ENCODE measurements around the gene AXIN1. TPM values are rescaled to one million over a fixed set of nuclear protein-coding genes. Genes with fewer than 3 reads are reported as not detected.
"Not testable (repeated sequence)": the region's sequence is repeated elsewhere in the genome, so short reads cannot be mapped to it uniquely, and the experiment has no call there.

The AXIN1 gene
- total RNA-seq, 2 experiments from 2014 or later: 30.9 to 32.5 TPM

DNA sequence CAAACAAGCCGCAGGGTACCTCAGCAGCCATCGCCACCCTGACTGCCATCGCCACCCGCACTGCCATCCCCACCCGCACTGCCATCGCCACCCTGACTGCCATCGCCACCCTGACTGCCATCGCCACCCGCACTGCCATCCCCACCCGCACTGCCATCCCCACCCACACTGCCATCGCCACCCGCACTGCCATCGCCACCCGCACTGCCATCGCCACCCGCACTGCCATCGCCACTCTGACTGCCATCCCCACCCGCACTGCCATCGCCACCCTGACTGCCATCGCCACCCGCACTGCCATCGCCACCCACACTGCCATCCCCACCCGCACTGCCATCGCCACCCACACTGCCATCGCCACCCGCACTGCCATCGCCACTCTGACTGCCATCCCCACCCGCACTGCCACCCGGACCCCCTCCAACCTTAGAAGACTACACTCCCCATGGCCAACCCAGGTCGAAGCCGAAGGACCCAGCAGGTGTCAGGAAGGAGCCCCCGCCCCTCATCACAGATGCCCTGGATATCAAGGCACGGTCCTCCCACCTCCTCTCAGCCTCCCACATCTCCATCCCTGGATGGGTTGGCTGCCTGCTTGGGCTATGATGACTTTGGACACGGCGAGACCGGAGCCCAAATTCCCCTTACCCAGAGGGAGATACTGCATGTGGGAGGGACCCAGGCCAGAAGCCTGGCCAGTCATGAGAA, 25.7 kb upstream of the AXIN1 start:
- not testable (repeated sequence) for H3K27ac Mint-ChIP-seq; H3K36me3 Mint-ChIP-seq; ATAC-seq (ENCODE audit: low read depth); H3K4me1 Mint-ChIP-seq; H3K27me3 Mint-ChIP-seq; H3K9me3 Mint-ChIP-seq; H3K4me3 Mint-ChIP-seq; DNase-seq
- POLR2A ChIA-PET: interaction anchor here (4.6 kb wide), 1 partner anchor 7 kb away, joined by 27 read pairs; the partner anchor contains the start of gene MRPL28

DNA sequence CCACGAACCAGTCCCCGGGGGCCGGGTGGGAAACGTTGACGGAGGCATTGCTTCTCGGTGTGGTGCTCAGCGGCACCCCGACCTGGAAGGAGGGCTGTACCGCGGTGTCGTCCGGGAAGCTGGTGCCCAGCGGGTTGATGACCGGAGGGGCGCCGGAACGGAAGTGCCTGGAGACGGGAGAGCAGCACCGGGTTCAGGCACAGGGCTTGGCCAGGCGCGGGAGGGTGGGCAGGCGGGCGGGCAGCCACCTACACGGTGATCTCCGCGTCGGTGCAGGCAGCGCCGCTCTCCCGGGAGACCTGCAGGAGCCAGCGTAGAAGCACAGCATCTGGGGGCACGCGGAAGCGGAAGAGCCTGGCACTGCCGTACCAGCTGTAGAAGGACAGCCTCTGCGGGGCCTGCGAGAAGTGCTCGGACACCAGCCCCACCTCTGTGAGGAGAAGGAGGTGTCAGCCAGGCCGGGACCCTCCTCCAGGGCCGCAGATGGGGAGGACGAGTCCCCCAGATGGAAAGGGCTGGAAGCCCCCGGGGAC, 25.0 kb upstream of the AXIN1 start:
- POLR2A ChIA-PET: no interaction called here
- no peaks in the 10 kb centered on the region for H3K27me3 Mint-ChIP-seq
- no peaks in the 10 kb centered on the region for H3K4me1 Mint-ChIP-seq
- DNase-seq (no peak), ATAC-seq (ENCODE audit: low read depth) (no peak)
- no peaks in the 10 kb centered on the region for H3K36me3 Mint-ChIP-seq
- H3K4me3 Mint-ChIP-seq: no peak overlapping the region
- H3K9me3 Mint-ChIP-seq: no peaks in the 10 kb centered on the region
- no peak overlapping the region for H3K27ac Mint-ChIP-seq

DNA sequence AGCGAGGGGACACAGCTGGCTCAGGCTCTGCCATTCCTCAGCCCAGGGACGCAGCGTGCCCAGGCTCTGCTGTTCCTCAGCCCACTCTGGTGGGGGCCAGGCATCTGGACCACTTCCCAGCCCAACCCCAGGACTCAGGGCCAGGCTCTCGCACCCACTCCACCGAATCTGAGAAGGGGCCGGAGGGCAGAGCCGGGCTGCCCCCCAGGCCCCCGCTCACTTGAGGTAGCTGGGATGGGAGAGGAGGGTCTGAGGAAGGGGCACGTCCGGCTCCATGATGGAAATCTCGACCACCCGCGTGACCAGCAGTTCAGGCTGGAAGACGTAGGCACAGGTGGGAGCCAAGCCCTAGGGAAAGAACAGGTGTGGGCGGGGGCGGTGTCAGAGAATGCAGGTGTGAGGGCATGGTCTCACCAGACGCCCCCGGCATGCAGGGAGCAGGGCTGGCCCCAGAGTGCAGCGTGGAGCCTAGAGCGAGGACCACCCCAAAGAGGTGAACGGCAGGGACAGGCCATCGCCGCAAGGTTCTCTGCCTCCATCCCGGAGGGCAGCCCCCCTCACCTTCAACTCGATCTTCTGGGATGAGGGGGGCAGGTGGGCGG, 24.4 kb upstream of the AXIN1 start:
- Mint-ChIP-seq H3K9me3 (no peaks in the 10 kb centered on the region), H3K27ac (no peak overlapping the region), H3K27me3 (no peaks in the 10 kb centered on the region), H3K4me1 (no peaks in the 10 kb centered on the region), H3K4me3 (no peak overlapping the region), H3K36me3 (peaks cover under 1% of the 10 kb centered on the region)
- ATAC-seq (ENCODE audit: low read depth) (no peak), DNase-seq (no peak)
- POLR2A ChIA-PET: interaction anchor here (0.5 kb wide), 1 partner anchor 120 kb away, joined by 3 read pairs; no protein-coding TSS in a partner anchor

DNA sequence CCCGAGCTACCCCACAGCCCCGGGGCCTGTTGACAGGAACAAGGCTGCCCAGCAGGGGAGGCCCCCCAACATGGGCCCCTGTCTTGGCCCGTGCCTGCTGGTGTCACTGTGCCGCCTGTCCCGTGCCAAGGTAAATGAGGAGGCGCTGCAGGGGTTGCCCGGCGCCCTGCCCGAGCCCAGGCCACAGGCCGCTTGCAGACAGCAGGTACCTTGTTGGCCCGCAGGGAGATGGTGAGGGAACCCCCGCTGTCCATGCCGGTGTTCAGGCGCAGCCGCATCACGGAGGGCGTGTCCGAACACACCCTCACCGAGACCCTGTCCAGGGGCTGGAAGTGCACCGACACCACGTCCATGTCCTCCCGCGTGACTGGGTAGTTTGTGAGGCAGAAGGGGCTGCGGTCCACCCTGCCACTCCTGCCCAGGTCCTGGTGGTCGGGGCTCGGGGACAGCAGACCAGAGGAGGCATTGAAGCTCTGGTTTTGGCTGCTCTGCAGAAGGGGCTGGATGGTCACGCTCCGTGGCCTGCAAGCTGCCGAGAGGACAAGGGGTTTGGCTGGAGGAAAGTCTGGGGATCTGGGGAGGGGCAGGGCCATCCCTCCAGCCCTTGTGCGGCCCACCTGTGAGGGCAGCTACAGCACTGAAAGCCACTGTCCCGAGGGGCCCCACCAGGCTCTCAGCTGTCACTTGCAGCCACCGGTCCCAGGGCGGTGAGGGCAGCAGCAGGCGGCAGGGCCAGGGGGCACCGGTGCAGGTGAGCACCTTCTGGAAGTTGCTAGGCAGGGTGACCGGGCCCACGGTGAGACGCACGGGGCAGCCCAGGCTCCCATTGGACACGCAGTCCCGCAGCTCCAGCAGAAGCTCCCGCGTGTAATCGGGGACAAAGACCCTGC, 23.6 kb upstream of the AXIN1 start:
- no peak overlapping the region for H3K27ac Mint-ChIP-seq
- no peak for ATAC-seq (ENCODE audit: low read depth)
- H3K4me1 Mint-ChIP-seq: no peaks in the 10 kb centered on the region
- H3K36me3 Mint-ChIP-seq: peaks cover 3% of the 10 kb centered on the region
- no peak overlapping the region for H3K4me3 Mint-ChIP-seq
- no peak for DNase-seq
- no peaks in the 10 kb centered on the region for H3K9me3 Mint-ChIP-seq
- H3K27me3 Mint-ChIP-seq: no peaks in the 10 kb centered on the region
- POLR2A ChIA-PET: interaction anchor here (0.5 kb wide), 1 partner anchor 119 kb away, joined by 3 read pairs; no protein-coding TSS in a partner anchor

DNA sequence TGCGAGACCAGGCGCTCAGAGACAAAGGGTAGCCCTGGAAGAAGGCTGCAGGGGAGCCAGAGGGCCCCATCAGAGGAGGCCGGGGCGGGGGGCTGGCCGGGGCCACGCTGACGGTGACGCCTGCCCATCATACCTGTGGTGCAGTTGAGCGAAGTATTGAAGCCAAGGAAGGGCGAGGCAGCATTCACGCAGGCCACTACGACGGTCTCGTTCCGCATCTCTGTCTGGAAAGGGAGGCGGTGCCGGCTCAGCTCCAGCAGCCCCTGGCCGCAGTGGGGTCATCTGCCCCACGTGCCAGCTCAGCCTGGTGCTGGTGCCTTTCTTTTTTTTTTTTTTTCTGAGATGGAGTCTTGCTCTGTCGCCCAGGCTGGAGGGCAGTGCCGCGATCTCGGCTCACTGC, 22.7 kb upstream of the AXIN1 start:
- POLR2A ChIA-PET: no interaction called here
- Mint-ChIP-seq H3K27me3 (no peaks in the 10 kb centered on the region), H3K4me3 (no peak overlapping the region), H3K9me3 (no peaks in the 10 kb centered on the region), H3K36me3 (peaks cover 6% of the 10 kb centered on the region), H3K4me1 (peaks cover 5% of the 10 kb centered on the region), H3K27ac (no peak overlapping the region)
- ATAC-seq (ENCODE audit: low read depth): no peak
- no peak for DNase-seq

DNA sequence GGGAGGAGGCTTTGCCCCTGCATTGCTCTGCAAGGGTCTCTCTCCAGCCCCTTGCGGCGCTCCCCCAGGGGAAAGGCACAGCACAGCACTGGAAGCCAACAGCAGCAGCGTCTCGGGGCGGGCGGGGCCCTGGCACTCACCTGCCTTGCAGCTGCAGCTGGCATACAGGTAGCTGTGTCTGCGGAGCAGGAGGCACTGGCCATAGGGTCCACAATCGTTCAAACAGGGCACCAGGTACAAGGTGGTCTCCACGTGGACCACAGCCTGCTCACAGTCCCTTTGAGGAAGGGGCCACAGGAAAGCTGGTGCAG, 22.0 kb upstream of the AXIN1 start:
- ATAC-seq (ENCODE audit: low read depth) (no peak), DNase-seq (no peak)
- POLR2A ChIA-PET: no interaction called here
- Mint-ChIP-seq H3K27me3 (no peaks in the 10 kb centered on the region), H3K9me3 (no peaks in the 10 kb centered on the region), H3K27ac (no peak overlapping the region), H3K36me3 (peaks cover 6% of the 10 kb centered on the region), H3K4me3 (no peak overlapping the region), H3K4me1 (peaks cover 5% of the 10 kb centered on the region)

DNA sequence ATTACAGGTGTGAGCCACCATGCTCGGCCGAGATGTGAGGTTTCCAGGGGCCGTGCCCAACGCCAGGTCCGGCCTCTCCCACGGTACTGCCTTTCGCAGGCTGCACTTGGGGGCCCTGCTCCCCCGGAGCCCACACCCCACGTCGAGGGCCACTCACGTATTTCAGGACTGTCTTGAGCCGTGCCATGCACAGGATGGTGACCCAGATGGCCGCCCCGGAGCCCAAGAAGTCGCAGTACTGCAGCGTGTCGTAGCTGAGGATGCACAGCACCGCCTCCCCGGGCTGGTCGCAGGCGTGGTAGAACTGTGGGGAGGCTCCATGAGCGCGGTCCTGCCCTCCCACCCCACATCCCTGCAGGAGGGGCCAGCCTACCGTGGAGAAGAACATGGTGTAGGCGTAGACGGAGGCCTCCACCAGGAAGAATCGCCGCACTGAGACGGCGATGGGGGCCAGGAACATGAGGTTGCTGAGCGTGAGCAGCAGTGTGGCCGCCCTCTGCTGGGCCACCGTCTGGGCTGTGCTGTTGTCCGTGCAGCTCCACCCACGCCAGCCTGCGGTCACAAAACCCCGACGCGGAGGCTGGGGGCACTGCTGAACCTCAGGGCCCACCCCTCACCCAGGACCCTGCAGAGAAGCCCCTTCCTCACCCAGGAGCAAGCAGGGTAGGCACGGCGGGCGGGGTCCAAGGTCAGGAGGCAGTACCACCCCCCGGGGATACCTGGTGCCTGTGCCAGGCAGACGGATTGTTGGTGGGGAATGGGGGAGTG, 21.5 kb upstream of the AXIN1 start:
- H3K4me3 Mint-ChIP-seq: no peak overlapping the region
- H3K27ac Mint-ChIP-seq: no peak overlapping the region
- no peak for DNase-seq
- POLR2A ChIA-PET: no interaction called here
- no peaks in the 10 kb centered on the region for H3K9me3 Mint-ChIP-seq
- H3K4me1 Mint-ChIP-seq: peaks cover 5% of the 10 kb centered on the region
- no peak for ATAC-seq (ENCODE audit: low read depth)
- peaks cover 6% of the 10 kb centered on the region for H3K36me3 Mint-ChIP-seq
- no peaks in the 10 kb centered on the region for H3K27me3 Mint-ChIP-seq

DNA sequence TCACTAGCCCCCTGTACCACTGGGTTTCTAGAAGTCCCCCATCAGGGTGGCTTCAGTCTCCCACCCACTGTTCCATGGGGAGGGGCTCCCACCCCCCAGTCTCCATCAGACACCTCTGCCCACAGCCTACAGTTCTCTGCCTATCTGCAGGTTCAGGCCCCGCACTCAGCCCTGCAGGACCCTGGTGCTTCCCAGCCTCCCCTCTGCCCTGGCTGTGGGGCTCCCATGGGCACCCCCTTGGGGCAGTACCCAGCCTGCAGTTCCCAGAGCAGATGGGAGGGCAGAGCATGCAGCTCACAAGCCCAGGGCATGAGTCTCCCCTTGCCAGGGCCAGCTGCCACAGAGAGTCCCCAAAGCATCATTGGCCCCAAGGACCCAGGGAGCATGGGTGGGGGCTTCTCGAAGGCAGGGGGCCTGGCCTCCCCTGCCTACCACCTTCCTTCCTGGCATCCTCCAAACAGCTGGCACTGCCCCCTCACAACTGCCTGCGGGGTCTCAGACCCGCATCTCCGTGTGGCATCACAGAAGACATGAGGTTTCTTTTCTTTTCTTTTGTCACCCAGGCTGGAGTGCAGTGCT, 20.6 kb upstream of the AXIN1 start:
- no peak for DNase-seq
- no peak for ATAC-seq (ENCODE audit: low read depth)
- POLR2A ChIA-PET: no interaction called here
- no peaks in the 10 kb centered on the region for H3K9me3 Mint-ChIP-seq
- H3K36me3 Mint-ChIP-seq: peaks cover 6% of the 10 kb centered on the region
- H3K27ac Mint-ChIP-seq: no peak overlapping the region
- H3K4me1 Mint-ChIP-seq: peaks cover 5% of the 10 kb centered on the region
- no peak overlapping the region for H3K4me3 Mint-ChIP-seq
- H3K27me3 Mint-ChIP-seq: no peaks in the 10 kb centered on the region

DNA sequence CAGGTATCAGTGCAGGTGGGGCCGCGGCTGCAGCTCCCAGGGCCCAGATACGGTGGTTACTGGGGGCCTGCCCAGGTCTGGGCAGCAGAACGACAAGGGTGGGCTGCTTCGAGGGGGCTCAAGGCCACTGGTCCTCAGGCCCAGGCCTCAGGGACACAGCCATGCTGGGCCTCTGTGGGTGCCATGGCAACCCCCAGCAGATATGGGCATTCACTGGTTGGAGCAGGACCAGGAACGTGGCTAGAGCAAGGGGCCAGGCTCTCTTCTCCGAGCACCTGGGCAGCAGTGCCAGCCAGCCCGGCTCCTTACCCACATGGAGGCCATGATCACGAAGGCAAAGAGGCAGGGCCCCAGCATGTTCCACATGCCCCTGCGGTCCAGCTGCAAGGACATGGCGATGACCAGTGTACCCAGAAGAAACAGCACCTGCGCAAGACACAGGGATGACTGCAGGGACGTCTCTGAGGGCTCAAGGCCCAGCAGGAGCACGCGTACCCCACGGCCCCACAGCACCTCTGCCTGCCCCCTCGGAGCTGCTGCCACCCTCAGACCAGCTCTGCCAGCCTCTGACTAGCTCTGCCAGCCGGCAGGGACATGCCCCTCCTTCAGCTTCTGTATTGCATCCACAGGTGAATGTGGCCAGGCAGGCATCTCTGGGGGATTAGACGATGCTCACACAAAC, 19.9 kb upstream of the AXIN1 start:
- Mint-ChIP-seq H3K4me1 (peaks cover 5% of the 10 kb centered on the region), H3K27me3 (no peaks in the 10 kb centered on the region), H3K36me3 (peaks cover 6% of the 10 kb centered on the region), H3K27ac (no peak overlapping the region), H3K9me3 (no peaks in the 10 kb centered on the region), H3K4me3 (no peak overlapping the region)
- POLR2A ChIA-PET: interaction anchor here (0.6 kb wide), 1 partner anchor 1652 kb away, joined by 3 read pairs; no protein-coding TSS in a partner anchor
- ATAC-seq (ENCODE audit: low read depth) (no peak), DNase-seq (no peak)

DNA sequence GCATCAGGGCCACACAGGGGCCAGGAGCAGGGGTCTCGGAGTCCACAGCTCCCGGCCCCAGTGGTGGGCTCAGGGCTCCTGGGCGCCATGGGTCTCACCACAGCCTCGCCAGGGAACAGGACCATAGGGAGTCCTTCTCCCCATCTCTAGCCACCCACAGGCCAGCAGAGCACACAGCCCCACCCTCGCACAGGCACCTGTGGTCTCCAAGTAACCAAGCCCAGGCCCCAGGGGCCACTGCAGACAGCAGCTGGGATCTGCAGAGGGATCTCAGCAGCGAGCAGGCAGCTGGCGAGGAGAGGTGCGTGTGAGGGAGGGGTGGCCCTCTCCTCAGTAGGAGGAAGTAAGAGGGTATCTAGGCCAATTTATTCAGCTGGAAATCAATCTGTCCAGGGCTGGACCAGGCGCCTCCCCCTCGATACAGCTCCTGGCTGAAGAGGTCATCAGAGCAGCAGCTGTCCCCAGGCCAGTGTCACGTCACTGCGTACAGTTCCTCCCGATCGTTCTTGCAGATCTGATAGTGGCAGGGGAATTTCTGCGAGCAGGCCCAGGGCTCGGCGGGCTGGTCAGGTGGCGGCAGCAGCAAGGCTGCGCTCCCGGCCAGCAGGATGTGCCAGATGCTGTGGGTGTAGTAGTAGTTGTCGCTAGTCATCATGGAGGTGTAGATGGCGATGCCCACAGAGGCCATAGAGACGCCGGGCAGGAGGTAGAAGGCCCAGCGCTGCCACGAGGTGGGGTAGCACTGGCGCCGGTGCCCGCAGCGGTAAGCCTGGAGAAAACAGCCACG, 19.2 kb upstream of the AXIN1 start:
- H3K9me3 Mint-ChIP-seq: no peaks in the 10 kb centered on the region
- H3K4me3 Mint-ChIP-seq: peak overlapping the region; percentile 19
- H3K4me1 Mint-ChIP-seq: peaks cover 5% of the 10 kb centered on the region
- POLR2A ChIA-PET: interaction anchor here (0.6 to 2.1 kb wide), 4 partner anchors 9 to 1653 kb away, joined by 3 to 27 read pairs (median 6); partner anchors contain the start of genes DECR2 and PGAP6
- DNase-seq (no peak), ATAC-seq (ENCODE audit: low read depth) (no peak)
- H3K27me3 Mint-ChIP-seq: no peaks in the 10 kb centered on the region
- peak overlapping the region; percentile 65 for H3K27ac Mint-ChIP-seq
- H3K36me3 Mint-ChIP-seq: peaks cover 9% of the 10 kb centered on the region

DNA sequence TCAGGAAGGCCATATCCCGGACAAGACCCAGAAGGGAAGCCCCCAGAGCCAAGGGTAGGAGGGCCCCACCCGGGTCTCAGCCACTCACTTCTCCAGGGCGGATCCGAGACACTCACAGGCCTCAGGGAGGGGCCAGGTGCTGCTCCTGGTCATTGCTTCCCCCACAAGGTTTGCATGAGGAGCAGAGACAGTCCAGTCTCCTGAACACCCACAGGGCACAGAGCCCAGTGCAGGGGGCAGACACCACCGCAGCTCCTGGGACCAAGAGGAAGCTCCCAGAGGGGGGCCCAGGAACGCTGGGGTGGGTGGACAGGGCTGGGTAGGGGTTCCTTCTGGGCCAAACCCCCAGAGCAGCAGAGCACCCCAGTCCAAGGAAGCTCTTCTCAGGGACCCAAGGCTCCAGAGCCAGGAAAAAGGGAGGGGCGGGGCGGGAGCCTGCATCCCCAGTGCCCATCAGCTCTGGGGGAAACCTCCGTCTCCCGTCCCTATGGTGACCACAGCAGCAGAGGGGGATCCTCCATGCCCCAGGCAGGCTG, 18.5 kb upstream of the AXIN1 start:
- Mint-ChIP-seq H3K9me3 (no peaks in the 10 kb centered on the region), H3K4me1 (peaks cover 5% of the 10 kb centered on the region), H3K27ac (peak overlapping the region; percentile 93), H3K4me3 (peak overlapping the region; percentile 89), H3K27me3 (no peaks in the 10 kb centered on the region), H3K36me3 (peaks cover 9% of the 10 kb centered on the region)
- DNase-seq: no peak
- ATAC-seq (ENCODE audit: low read depth): no peak
- POLR2A ChIA-PET: interaction anchor here (0.6 to 2.1 kb wide), 7 partner anchors 9 to 304 kb away, joined by 3 to 27 read pairs (median 5); partner anchors contain the start of genes DECR2, PGAP6 and RHBDL1
